T-helper 9 cell (primary cell): Measurements from ENCODE around the gene STK4.

Experiments used
- DNase-seq: peaks from one replicate; pipeline ENCODE4 v3.0.0-alpha.2; 2020

The STK4 gene

GRCh38 chr20:45032781-45033180, 66.5 kb downstream of the STK4 start:
- no peak for DNase-seq

- no peak for DNase-seq
These were observed 68.1 kb downstream of the STK4 start for GRCh38 chr20:45034436-45034835.

GRCh38 chr20:45036044-45036755, 69.9 kb downstream of the STK4 start:
- DNase-seq, result no peak

GRCh38 chr20:45037050-45037449, 70.7 kb downstream of the STK4 start:
- no peak for DNase-seq

GRCh38 chr20:45037635-45038034, 71.3 kb downstream of the STK4 start:
- DNase-seq, result no peak

- DNase-seq, result no peak
These were observed 72.6 kb downstream of the STK4 start for GRCh38 chr20:45038745-45039474.

GRCh38 chr20:45039475-45039820, 73.1 kb downstream of the STK4 start:
- no peak for DNase-seq

GRCh38 chr20:45041464-45042337, 75.4 kb downstream of the STK4 start:
- no peak for DNase-seq

GRCh38 chr20:45042978-45043377, 76.7 kb downstream of the STK4 start:
- DNase-seq, result no peak

GRCh38 chr20:45044084-45044573, 77.8 kb downstream of the STK4 start:
- no peak for DNase-seq

- DNase-seq, result no peak
These were observed 78.3 kb downstream of the STK4 start for GRCh38 chr20:45044601-45045000.

- no peak for DNase-seq
These were observed 81.3 kb downstream of the STK4 start for GRCh38 chr20:45047581-45048119.

GRCh38 chr20:45049438-45049837, 83.1 kb downstream of the STK4 start:
- no peak for DNase-seq

GRCh38 chr20:45049904-45050471, 83.7 kb downstream of the STK4 start:
- DNase-seq, result no peak

GRCh38 chr20:45051204-45052060, 85.1 kb downstream of the STK4 start:
- no peak for DNase-seq

GRCh38 chr20:45052698-45053429, 86.6 kb downstream of the STK4 start:
- DNase-seq, result no peak

GRCh38 chr20:45053430-45054351, 87.4 kb downstream of the STK4 start:
- no peak for DNase-seq

GRCh38 chr20:45055056-45055455, 88.7 kb downstream of the STK4 start:
- DNase-seq, result no peak

GRCh38 chr20:45056473-45057173, 90.3 kb downstream of the STK4 start:
- DNase-seq, result no peak
